Suprapubic skin (tissue), 3 donors: ENCODE results near the gene ENSA.

ENCODE experiments used
- CTCF ChIP-seq, 2 donors: fragments of 200-600 bp in 1 of 2; fragments of 450-650 bp in 1 of 2; sonication (generic) in 1 of 2; IDR thresholded peaks; one replicate each; pipeline ENCODE4 v1.5.1; 2016 to 2019; ENCODE audit warnings: antibody characterized with exemption in 2 of 2, mild to moderate bottlenecking in 1 of 2, moderate library complexity in 1 of 2
- POLR2A ChIP-seq, 2 donors: fragments of 450-650 bp; IDR thresholded peaks; one replicate each; pipeline ENCODE4 v1.6.1; 2017; ENCODE audit warnings: antibody characterized with exemption in 2 of 2, mild to moderate bottlenecking in 2 of 2, moderate library complexity in 2 of 2

DNA sequence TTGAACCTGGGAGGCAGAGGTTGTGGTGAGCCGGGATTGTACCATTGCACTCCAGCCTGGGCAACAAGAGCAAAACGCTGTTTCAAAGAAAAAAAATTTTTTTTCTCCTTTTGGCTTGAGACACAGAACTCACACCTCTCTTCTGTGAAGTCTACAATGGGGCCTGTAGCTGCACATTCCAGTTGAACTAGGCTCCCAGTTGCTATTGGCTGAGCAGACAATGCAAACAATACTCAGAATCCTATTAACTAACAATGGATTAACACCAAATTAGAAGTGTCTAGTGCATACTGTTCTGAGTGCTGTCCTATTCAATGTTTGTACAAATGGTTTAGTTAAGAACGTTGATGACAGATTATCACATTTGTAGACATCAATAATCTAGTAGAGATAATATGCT is 32.4 kb downstream of the ENSA start:
- TF ChIP-seq CTCF (IDR thresholded peaks at IDR 0.05): no peak
- no peak for TF ChIP-seq POLR2A (IDR thresholded peaks at IDR 0.05)
